Measurements from ENCODE around the gene SPINT1.

- TF ChIP-seq ZNF311 (tag by site-specific recombination; IDR thresholded peaks at IDR 0.05; ENCODE audit: borderline replicate concordance) = no peak
- TF ChIP-seq YY1 (tag by site-specific recombination; IDR thresholded peaks at IDR 0.05) = no peak
- TF ChIP-seq CTCF (tag by site-specific recombination; IDR thresholded peaks at IDR 0.05) = no peak
- no peak for TF ChIP-seq ZFP41 (tag by site-specific recombination; IDR thresholded peaks at IDR 0.05; ENCODE audit: borderline replicate concordance)
- no peak for TF ChIP-seq ZNF423 (tag by site-specific recombination; IDR thresholded peaks at IDR 0.05)
- no peak for TF ChIP-seq REST (tag by site-specific recombination; IDR thresholded peaks at IDR 0.05)
- TF ChIP-seq ZNF114 (tag by site-specific recombination; IDR thresholded peaks at IDR 0.05) = no peak
- no peak for TF ChIP-seq GLI4 (tag by site-specific recombination; IDR thresholded peaks at IDR 0.05)
- no peak for TF ChIP-seq ATF2 (tag by site-specific recombination; IDR thresholded peaks at IDR 0.05; ENCODE audit: low read depth)
- TF ChIP-seq FEZF1 (tag by site-specific recombination; IDR thresholded peaks at IDR 0.05) = no peak
- TF ChIP-seq ZNF221 (tag by site-specific recombination; IDR thresholded peaks at IDR 0.05; ENCODE audit: borderline replicate concordance) = no peak
- no peak for TF ChIP-seq ZBTB44 (tag by site-specific recombination; IDR thresholded peaks at IDR 0.05)
- no peak for TF ChIP-seq ZNF830 (tag by site-specific recombination; IDR thresholded peaks at IDR 0.05; ENCODE audit: low read depth)
- no peak for TF ChIP-seq MZF1 (tag by site-specific recombination; IDR thresholded peaks at IDR 0.05; ENCODE audit: borderline replicate concordance)
These were observed 14.7 kb upstream of the SPINT1 start for GRCh38 chr15:40829115-40829514.
